Spinal cord (tissue), 10 donors: ENCODE results near the gene DYNC2LI1. TPM values are rescaled to one million over a fixed set of nuclear protein-coding genes. Genes with fewer than 3 reads are reported as not detected.

Experiments used
- DNase-seq, 6 donors: peaks; one replicate each; pipeline versions ENCODE4 v3.0.0 to v3.0.0-alpha.2; 2013 to 2015; ENCODE audit warnings: low spot score in 6 of 6, low read depth in 4 of 6
- H3K27ac ChIP-seq: one replicate; pipeline ENCODE4 v1.5.1; 2013; ENCODE audit warnings: low read depth, low read length, control low read depth
- H3K27me3 ChIP-seq: one replicate; pipeline ENCODE4 v1.6.1; 2013; ENCODE audit warnings: low read length; ENCODE audit not compliant: control insufficient read depth, insufficient read depth
- H3K36me3 ChIP-seq: one replicate; pipeline ENCODE4 v1.6.1; 2013; ENCODE audit warnings: low read length; ENCODE audit not compliant: control insufficient read depth, insufficient read depth
- H3K4me1 ChIP-seq: one replicate; pipeline ENCODE4 v1.6.1; 2013; ENCODE audit warnings: low read length; ENCODE audit not compliant: control insufficient read depth, insufficient read depth
- H3K4me3 ChIP-seq: one replicate; pipeline ENCODE4 v1.5.1; 2013; ENCODE audit warnings: low read depth, low read length, control low read depth
- H3K9me3 ChIP-seq: one replicate; pipeline ENCODE4 v1.6.1; 2013; ENCODE audit warnings: low read length; ENCODE audit not compliant: control insufficient read depth, insufficient read depth
- WGBS: methylation state at CpG from one replicate; pipeline ENCODE4 v1.1.5; 2013; ENCODE audit warnings: missing lambda C conversion rate; ENCODE audit not compliant: insufficient coverage; 5-methylcytosine and 5-hydroxymethylcytosine counted together
- polyA plus RNA-seq, 2 donors: library from polyadenylated mRNA; unstranded; fragments of 120-200 nt; gene quantifications; one replicate each; pipeline ENCODE4 v1.2.1, GENCODE V29; 2013; ENCODE audit not compliant: insufficient read length in 2 of 2
- total RNA-seq, 2 donors: library from RNA; depleted of rRNA in 1 of 2; stranded (reverse); fragments of 120-200 nt in 1 of 2; fragments of >200 nt in 1 of 2; gene quantifications; one replicate each; pipeline versions ENCODE4 v1.2.3 to v1.2.4, GENCODE V29; 2013 to 2014
- donor health status: healthy.

Gene DYNC2LI1
- total and polyA plus RNA-seq, 4 donors: 47.8 to 56.2 (median 50.5) TPM

GRCh38 chr2:43823751-43824150 is 49.9 kb downstream of the DYNC2LI1 start:
- no peaks in the 10 kb centered on the region for H3K27me3 ChIP-seq
- H3K36me3 ChIP-seq: no peaks in the 10 kb centered on the region
- no peaks in the 10 kb centered on the region for H3K9me3 ChIP-seq
- H3K4me3 ChIP-seq: no peak overlapping the region
- no peak for DNase-seq
- no peak overlapping the region for H3K27ac ChIP-seq
- no peaks in the 10 kb centered on the region for H3K4me1 ChIP-seq
- 88% methylated on average over 3 of the region's 11 CpGs for WGBS

- WGBS: no CpG with 5 or more reads among the region's 2 CpGs
- Histone ChIP-seq H3K9me3 (no peaks in the 10 kb centered on the region), H3K4me1 (no peaks in the 10 kb centered on the region), H3K36me3 (no peaks in the 10 kb centered on the region), H3K4me3 (no peak overlapping the region), H3K27ac (no peak overlapping the region), H3K27me3 (no peaks in the 10 kb centered on the region)
- DNase-seq: no peak
These were observed 50.7 kb downstream of the DYNC2LI1 start for GRCh38 chr2:43824512-43824911.

- Histone ChIP-seq H3K4me1 (no peaks in the 10 kb centered on the region), H3K36me3 (no peaks in the 10 kb centered on the region), H3K27me3 (peaks cover 2% of the 10 kb centered on the region), H3K4me3 (no peak overlapping the region), H3K9me3 (no peaks in the 10 kb centered on the region), H3K27ac (no peak overlapping the region)
- no peak for DNase-seq
- WGBS: 89% methylated on average over 9 of the region's 12 CpGs
These were observed 51.2 kb downstream of the DYNC2LI1 start for GRCh38 chr2:43824951-43825493.

GRCh38 chr2:43825841-43826240 is 52.0 kb downstream of the DYNC2LI1 start:
- no peaks in the 10 kb centered on the region for H3K4me1 ChIP-seq
- H3K27ac ChIP-seq: no peak overlapping the region
- no peak overlapping the region for H3K4me3 ChIP-seq
- H3K27me3 ChIP-seq: peaks cover 2% of the 10 kb centered on the region
- no peak for DNase-seq
- WGBS: 80% methylated on average over 1 of the region's 3 CpGs
- H3K36me3 ChIP-seq: no peaks in the 10 kb centered on the region
- no peaks in the 10 kb centered on the region for H3K9me3 ChIP-seq

GRCh38 chr2:43826305-43827250 is 52.7 kb downstream of the DYNC2LI1 start:
- H3K9me3 ChIP-seq: no peaks in the 10 kb centered on the region
- DNase-seq: no peak
- 88% methylated on average over 12 of the region's 17 CpGs for WGBS
- peaks cover 3% of the 10 kb centered on the region for H3K4me1 ChIP-seq
- H3K27ac ChIP-seq: no peak overlapping the region
- H3K36me3 ChIP-seq: no peaks in the 10 kb centered on the region
- peaks cover 5% of the 10 kb centered on the region for H3K27me3 ChIP-seq
- H3K4me3 ChIP-seq: no peak overlapping the region

GRCh38 chr2:43831543-43832294 is 57.9 kb downstream of the DYNC2LI1 start:
- H3K9me3 ChIP-seq: no peaks in the 10 kb centered on the region
- H3K4me3 ChIP-seq: peak overlapping the region; percentile 3
- H3K36me3 ChIP-seq: no peaks in the 10 kb centered on the region
- H3K4me1 ChIP-seq: peaks cover 8% of the 10 kb centered on the region
- peak in 2 of 6 donors; percentile 29 to 52 for DNase-seq
- peaks cover 5% of the 10 kb centered on the region for H3K27me3 ChIP-seq
- no peak overlapping the region for H3K27ac ChIP-seq
- WGBS: 6% methylated on average over 54 of the region's 54 CpGs

GRCh38 chr2:43832457-43832856 is 58.6 kb downstream of the DYNC2LI1 start:
- Histone ChIP-seq H3K4me3 (no peak overlapping the region), H3K27ac (no peak overlapping the region), H3K36me3 (no peaks in the 10 kb centered on the region), H3K27me3 (peaks cover 5% of the 10 kb centered on the region), H3K4me1 (peaks cover 8% of the 10 kb centered on the region), H3K9me3 (no peaks in the 10 kb centered on the region)
- 59% methylated on average over 3 of the region's 3 CpGs for WGBS
- peak in 2 of 6 donors; percentile 16 to 25 for DNase-seq

GRCh38 chr2:43837033-43837432 is 63.2 kb downstream of the DYNC2LI1 start:
- Histone ChIP-seq H3K9me3 (no peaks in the 10 kb centered on the region), H3K27me3 (no peaks in the 10 kb centered on the region), H3K4me3 (no peak overlapping the region), H3K4me1 (peaks cover 2% of the 10 kb centered on the region), H3K27ac (no peak overlapping the region), H3K36me3 (no peaks in the 10 kb centered on the region)
- WGBS: no CpG with 5 or more reads among the region's 4 CpGs
- DNase-seq: no peak

- Histone ChIP-seq H3K4me1 (no peaks in the 10 kb centered on the region), H3K36me3 (no peaks in the 10 kb centered on the region), H3K27me3 (no peaks in the 10 kb centered on the region), H3K4me3 (no peak overlapping the region), H3K27ac (no peak overlapping the region), H3K9me3 (no peaks in the 10 kb centered on the region)
- WGBS: 85% methylated on average over 20 of the region's 21 CpGs
- no peak for DNase-seq
These were observed 64.2 kb downstream of the DYNC2LI1 start for GRCh38 chr2:43837831-43838559.
